ENCODE measurements around the gene LGR6.
A peak's percentile ranks its signal among the peaks of the same experiment; 100 is the strongest.
"Not testable (repeated sequence)": the region's sequence is repeated elsewhere in the genome, so short reads cannot be mapped to it uniquely, and the experiment has no call there.

Gene LGR6

GRCh38 chr1:202193614-202194327 lies at the start of gene LGR6:
LGR6 (plus strand) TSS chr1:202193799; CDS start chr1:202193990, 191 bp downstream.
- DNase-seq (ENCODE audit: low spot score) = peak; percentile 74

GRCh38 chr1:202144402-202145067 lies 49.1 kb upstream of the LGR6 start, which contains the start of gene ARL8A:
ARL8A (minus strand) TSS chr1:202144737; CDS start chr1:202144572, 165 bp downstream.
- peak; percentile 89 for DNase-seq (ENCODE audit: low spot score)

- no peak for DNase-seq (ENCODE audit: low spot score)
Measured at GRCh38 chr1:202145068-202145743, 48.4 kb upstream of the LGR6 start.

GRCh38 chr1:202145744-202146140 lies 47.9 kb upstream of the LGR6 start:
- not testable (repeated sequence) for DNase-seq (ENCODE audit: low spot score)

GRCh38 chr1:202146279-202146678 lies 47.3 kb upstream of the LGR6 start:
- DNase-seq (ENCODE audit: low spot score) = no peak

- DNase-seq (ENCODE audit: low spot score) = no peak
Measured at GRCh38 chr1:202146993-202147392, 46.6 kb upstream of the LGR6 start.

- DNase-seq (ENCODE audit: low spot score) = no peak
Measured at GRCh38 chr1:202148391-202148790, 45.2 kb upstream of the LGR6 start.

- no peak for DNase-seq (ENCODE audit: low spot score)
Measured at GRCh38 chr1:202149566-202149965, 44.0 kb upstream of the LGR6 start.

GRCh38 chr1:202150187-202150586 lies 43.4 kb upstream of the LGR6 start:
- no peak for DNase-seq (ENCODE audit: low spot score)

- no peak for DNase-seq (ENCODE audit: low spot score)
Measured at GRCh38 chr1:202150602-202151001, 43.0 kb upstream of the LGR6 start.

GRCh38 chr1:202151045-202151444 lies 42.6 kb upstream of the LGR6 start:
- no peak for DNase-seq (ENCODE audit: low spot score)

GRCh38 chr1:202152399-202152798 lies 41.2 kb upstream of the LGR6 start:
- DNase-seq (ENCODE audit: low spot score) = peak; percentile 42

- DNase-seq (ENCODE audit: low spot score) = no peak
Measured at GRCh38 chr1:202153284-202153683, 40.3 kb upstream of the LGR6 start.

GRCh38 chr1:202154148-202154765 lies 39.3 kb upstream of the LGR6 start:
- DNase-seq (ENCODE audit: low spot score) = no peak

GRCh38 chr1:202154766-202155477 lies 38.7 kb upstream of the LGR6 start:
- peak; percentile 74 for DNase-seq (ENCODE audit: low spot score)

- no peak for DNase-seq (ENCODE audit: low spot score)
Measured at GRCh38 chr1:202155478-202156021, 38.0 kb upstream of the LGR6 start.

- DNase-seq (ENCODE audit: low spot score) = no peak
Measured at GRCh38 chr1:202156590-202156989, 37.0 kb upstream of the LGR6 start.

GRCh38 chr1:202157945-202158344 lies 35.7 kb upstream of the LGR6 start:
- no peak for DNase-seq (ENCODE audit: low spot score)

GRCh38 chr1:202158810-202159533 lies 34.6 kb upstream of the LGR6 start:
- no peak for DNase-seq (ENCODE audit: low spot score)

- DNase-seq (ENCODE audit: low spot score) = no peak
Measured at GRCh38 chr1:202159534-202160371, 33.8 kb upstream of the LGR6 start.

All from iPS-NIHi11 (cell line).